ENCODE data around the gene IDH3B.

- TF ChIP-seq EZH2 (IDR thresholded peaks at IDR 0.05), result no peak
- no peak for TF ChIP-seq POLR2AphosphoS5 (IDR thresholded peaks at IDR 0.05; ENCODE audit: borderline replicate concordance, low read depth, low read length)
Observed at GRCh38 chr20:2706688-2707352, 42.8 kb upstream of the IDH3B start.
